IPS-20b (cell line): ENCODE measurements around the gene TXLNB.
"Not testable (repeated sequence)": the region's sequence is repeated elsewhere in the genome, so short reads cannot be mapped to it uniquely, and the experiment has no call there.

ENCODE experiments used
- H3K27ac ChIP-seq: one replicate; pipeline ENCODE4 v1.5.1; 2013; ENCODE audit warnings: low read length
- H3K27me3 ChIP-seq: 2 replicates; pipeline ENCODE4 v1.6.1; 2013; ENCODE audit warnings: mild to moderate bottlenecking, low read length, inconsistent platforms; ENCODE audit not compliant: insufficient read depth
- H3K36me3 ChIP-seq: 2 replicates; pipeline ENCODE4 v1.6.1; 2013; ENCODE audit warnings: low read depth, mild to moderate bottlenecking, inconsistent platforms, low read length, moderate library complexity; ENCODE audit not compliant: insufficient read depth
- H3K4me1 ChIP-seq: 2 replicates; pipeline ENCODE4 v1.6.1; 2013; ENCODE audit warnings: mild to moderate bottlenecking, control low read depth, inconsistent platforms, low read length, moderate library complexity; ENCODE audit not compliant: insufficient read depth
- H3K4me3 ChIP-seq: 2 replicates; pipeline ENCODE4 v1.5.1; 2013; ENCODE audit warnings: mild to moderate bottlenecking, low read length, inconsistent platforms
- H3K9ac ChIP-seq: 2 replicates; pipeline ENCODE4 v1.6.1; 2013; ENCODE audit warnings: low read depth, mild to moderate bottlenecking, inconsistent platforms, low read length, moderate library complexity
- H3K9me3 ChIP-seq: 2 replicates; pipeline ENCODE4 v1.6.1; 2013; ENCODE audit warnings: mild to moderate bottlenecking, low read depth, low read length, inconsistent platforms; ENCODE audit not compliant: insufficient read depth

Gene TXLNB

GRCh38 chr6:139286438-139286837 lies 5.4 kb downstream of the TXLNB start:
- H3K27me3 ChIP-seq, H3K9me3 ChIP-seq, H3K4me3 ChIP-seq, H3K9ac ChIP-seq, H3K27ac ChIP-seq, H3K36me3 ChIP-seq, H3K4me1 ChIP-seq: not testable (repeated sequence)

- Histone ChIP-seq H3K4me3 (no peak overlapping the region), H3K27me3 (no peaks in the 10 kb centered on the region), H3K9ac (no peak overlapping the region), H3K4me1 (no peaks in the 10 kb centered on the region), H3K9me3 (peaks cover 2% of the 10 kb centered on the region; the same call in 1 of the 2 replicates), H3K27ac (no peak overlapping the region), H3K36me3 (no peaks in the 10 kb centered on the region)
These were observed 6.2 kb downstream of the TXLNB start for GRCh38 chr6:139285590-139285989.

DNA sequence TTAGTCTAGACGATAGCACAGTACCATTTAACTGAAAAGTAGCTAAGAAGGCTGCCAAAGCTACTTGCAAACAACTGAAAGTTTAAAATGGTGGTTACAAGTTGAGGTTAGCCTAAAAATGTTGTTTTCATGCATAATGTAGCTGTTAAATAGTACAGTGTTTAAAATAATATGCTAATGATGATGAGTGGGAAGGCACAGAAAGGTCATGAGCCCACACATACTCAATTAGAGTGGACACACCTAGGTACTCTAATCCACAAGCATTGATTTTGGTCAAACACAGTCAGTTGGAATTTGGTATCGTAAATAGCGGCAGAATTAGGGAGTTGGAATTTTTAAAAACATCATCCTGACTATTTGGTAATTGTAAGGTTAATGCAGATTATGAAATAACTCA lies 7.0 kb downstream of the TXLNB start:
- Histone ChIP-seq H3K36me3 (no peaks in the 10 kb centered on the region), H3K27me3 (no peaks in the 10 kb centered on the region), H3K4me1 (no peaks in the 10 kb centered on the region), H3K27ac (no peak overlapping the region), H3K9me3 (peaks cover 2% of the 10 kb centered on the region; the same call in 1 of the 2 replicates), H3K4me3 (no peak overlapping the region), H3K9ac (no peak overlapping the region)

GRCh38 chr6:139282684-139283083 lies 9.1 kb downstream of the TXLNB start:
- H3K9ac ChIP-seq = no peak overlapping the region
- peaks cover 2% of the 10 kb centered on the region; the same call in 1 of the 2 replicates for H3K9me3 ChIP-seq
- no peaks in the 10 kb centered on the region for H3K36me3 ChIP-seq
- H3K4me3 ChIP-seq = no peak overlapping the region
- no peaks in the 10 kb centered on the region for H3K27me3 ChIP-seq
- H3K4me1 ChIP-seq = no peaks in the 10 kb centered on the region
- no peak overlapping the region for H3K27ac ChIP-seq

GRCh38 chr6:139278190-139278589 lies 13.6 kb downstream of the TXLNB start:
- Histone ChIP-seq H3K4me3 (no peak overlapping the region), H3K9me3 (no peaks in the 10 kb centered on the region), H3K27me3 (no peaks in the 10 kb centered on the region), H3K27ac (no peak overlapping the region), H3K36me3 (no peaks in the 10 kb centered on the region), H3K4me1 (no peaks in the 10 kb centered on the region), H3K9ac (no peak overlapping the region)

GRCh38 chr6:139277587-139277986 lies 14.2 kb downstream of the TXLNB start:
- Histone ChIP-seq H3K4me3 (no peak overlapping the region), H3K4me1 (no peaks in the 10 kb centered on the region), H3K9ac (no peak overlapping the region), H3K27me3 (no peaks in the 10 kb centered on the region), H3K9me3 (no peaks in the 10 kb centered on the region), H3K36me3 (no peaks in the 10 kb centered on the region), H3K27ac (no peak overlapping the region)

GRCh38 chr6:139277161-139277560 lies 14.6 kb downstream of the TXLNB start:
- no peak overlapping the region for H3K9ac ChIP-seq
- no peak overlapping the region for H3K27ac ChIP-seq
- no peaks in the 10 kb centered on the region for H3K27me3 ChIP-seq
- no peaks in the 10 kb centered on the region for H3K36me3 ChIP-seq
- H3K4me3 ChIP-seq = no peak overlapping the region
- H3K4me1 ChIP-seq = no peaks in the 10 kb centered on the region
- no peaks in the 10 kb centered on the region for H3K9me3 ChIP-seq

- Histone ChIP-seq H3K9me3 (no peaks in the 10 kb centered on the region), H3K4me1 (no peaks in the 10 kb centered on the region), H3K27me3 (no peaks in the 10 kb centered on the region), H3K9ac (no peak overlapping the region), H3K4me3 (no peak overlapping the region), H3K36me3 (no peaks in the 10 kb centered on the region), H3K27ac (no peak overlapping the region)
These were observed 16.3 kb downstream of the TXLNB start for GRCh38 chr6:139275279-139276055.

DNA sequence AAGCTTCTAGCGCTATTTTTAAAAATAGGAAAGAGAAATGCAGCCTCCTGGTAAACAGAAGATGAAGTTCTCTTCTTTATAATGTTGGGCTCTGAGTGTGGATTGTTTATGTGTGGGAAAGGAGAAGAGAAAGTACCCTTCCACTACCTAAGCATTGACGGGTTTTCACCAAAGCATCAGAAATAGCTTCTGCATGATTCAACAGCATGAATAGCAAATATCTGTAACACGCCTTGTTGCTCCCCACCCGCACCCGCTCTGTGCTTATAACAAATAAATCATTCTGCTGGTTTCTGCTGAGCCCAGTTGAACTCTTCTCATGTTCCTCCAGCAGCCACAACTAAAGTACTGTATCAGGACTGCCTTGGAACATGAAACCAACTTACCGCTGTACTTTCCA lies 20.7 kb downstream of the TXLNB start:
- H3K9ac ChIP-seq = no peak overlapping the region
- no peak overlapping the region for H3K4me3 ChIP-seq
- H3K4me1 ChIP-seq = no peaks in the 10 kb centered on the region
- H3K27me3 ChIP-seq = no peaks in the 10 kb centered on the region
- H3K27ac ChIP-seq = no peak overlapping the region
- no peaks in the 10 kb centered on the region for H3K36me3 ChIP-seq
- no peaks in the 10 kb centered on the region for H3K9me3 ChIP-seq

DNA sequence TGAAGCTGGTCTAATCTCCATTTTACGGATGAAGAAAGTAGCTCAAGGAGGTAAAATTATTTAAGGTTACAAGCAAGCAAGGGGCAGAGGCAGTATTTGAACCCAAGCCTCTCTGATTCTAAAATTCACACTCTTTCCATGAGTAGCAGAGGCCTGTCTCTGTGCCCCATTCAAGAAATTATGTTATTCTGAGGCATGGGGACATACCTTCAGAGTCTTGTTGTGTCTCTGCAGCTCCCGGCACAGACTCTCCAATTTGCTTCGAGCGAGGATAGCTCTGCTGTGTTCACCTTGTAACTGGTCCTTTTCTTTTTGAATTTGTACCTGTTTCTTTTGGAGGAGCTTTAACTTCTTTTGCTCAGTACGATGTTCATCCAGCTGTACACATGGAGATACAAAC lies 21.5 kb downstream of the TXLNB start:
- no peaks in the 10 kb centered on the region for H3K27me3 ChIP-seq
- no peak overlapping the region for H3K9ac ChIP-seq
- no peak overlapping the region for H3K4me3 ChIP-seq
- no peak overlapping the region for H3K27ac ChIP-seq
- H3K9me3 ChIP-seq = no peaks in the 10 kb centered on the region
- H3K36me3 ChIP-seq = no peaks in the 10 kb centered on the region
- H3K4me1 ChIP-seq = no peaks in the 10 kb centered on the region

DNA sequence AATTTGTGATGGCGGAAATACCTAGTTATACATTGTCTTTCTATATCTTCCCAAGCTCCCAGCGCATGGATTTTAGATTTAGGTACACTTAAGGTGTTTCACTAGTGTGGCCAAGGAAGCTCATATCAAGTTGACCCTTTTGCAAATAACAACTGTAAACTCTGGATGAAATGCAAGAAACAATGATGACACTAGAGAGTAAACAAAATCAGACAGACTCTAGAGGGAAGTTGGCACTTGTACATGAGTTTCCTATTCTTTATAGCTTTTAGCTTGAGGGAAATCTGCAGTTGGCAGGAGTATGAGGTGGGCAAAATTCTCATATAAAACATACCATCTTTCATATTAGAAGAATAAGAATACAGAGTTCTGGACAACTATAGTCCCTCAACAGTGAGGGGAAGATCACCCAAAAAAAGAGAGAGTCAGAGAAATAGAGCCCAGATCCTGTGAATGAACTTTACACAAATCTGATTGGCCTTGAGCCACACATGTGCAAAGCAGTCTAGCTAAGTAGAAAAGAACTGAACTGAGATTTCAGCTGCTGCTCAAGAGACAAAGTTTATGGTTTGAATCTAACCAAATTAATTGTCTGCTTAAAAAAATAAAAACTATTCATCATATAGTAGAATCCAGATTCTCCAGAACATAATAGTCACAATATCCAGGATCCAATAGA lies 26.1 kb downstream of the TXLNB start:
- Histone ChIP-seq H3K27ac (no peak overlapping the region), H3K9me3 (no peaks in the 10 kb centered on the region), H3K27me3 (no peaks in the 10 kb centered on the region), H3K9ac (no peak overlapping the region), H3K4me1 (no peaks in the 10 kb centered on the region), H3K36me3 (no peaks in the 10 kb centered on the region), H3K4me3 (no peak overlapping the region)
